Nephron progenitor cell (in vitro differentiated cells): ENCODE results near the gene NAV1.

Source experiments
- DNase-seq: peaks from one replicate; pipeline ENCODE4 v3.0.0; 2021
- H3K27ac Mint-ChIP-seq: 2 replicates; pipeline ENCODE4 v1.8.0; 2021; ENCODE audit warnings: mild to moderate bottlenecking, moderate library complexity, mixed read lengths
- H3K27me3 Mint-ChIP-seq: 2 replicates; pipeline ENCODE4 v1.8.0; 2021; ENCODE audit warnings: mild to moderate bottlenecking, low read depth, mixed read lengths; ENCODE audit not compliant: poor library complexity
- H3K36me3 Mint-ChIP-seq: 2 replicates; pipeline ENCODE4 v1.8.0; 2021; ENCODE audit warnings: low read depth, mixed read lengths
- H3K4me1 Mint-ChIP-seq: 2 replicates; pipeline ENCODE4 v1.8.0; 2021; ENCODE audit warnings: mixed read lengths
- H3K4me3 Mint-ChIP-seq: 2 replicates; pipeline ENCODE4 v1.8.0; 2021; ENCODE audit warnings: mild to moderate bottlenecking, moderate library complexity, mixed read lengths
- H3K9me3 Mint-ChIP-seq: 2 replicates; pipeline ENCODE4 v1.8.0; 2021; ENCODE audit warnings: mild to moderate bottlenecking, moderate library complexity, mixed read lengths
- CTCF ChIP-seq: fragments of 200-600 bp; sonication (generic); IDR thresholded peaks from 2 replicates; pipeline ENCODE4 v1.5.0; 2021; ENCODE audit warnings: antibody characterized with exemption

Gene NAV1

GRCh38 chr1:201533836-201534235 is 5.1 kb upstream of the NAV1 start:
- Mint-ChIP-seq H3K27me3 (peaks cover 60% of the 10 kb centered on the region), H3K4me3 (no peak overlapping the region), H3K9me3 (no peaks in the 10 kb centered on the region), H3K36me3 (no peaks in the 10 kb centered on the region), H3K27ac (no peak overlapping the region), H3K4me1 (peaks cover 48% of the 10 kb centered on the region)
- TF ChIP-seq CTCF: no peak
- DNase-seq: no peak

DNA sequence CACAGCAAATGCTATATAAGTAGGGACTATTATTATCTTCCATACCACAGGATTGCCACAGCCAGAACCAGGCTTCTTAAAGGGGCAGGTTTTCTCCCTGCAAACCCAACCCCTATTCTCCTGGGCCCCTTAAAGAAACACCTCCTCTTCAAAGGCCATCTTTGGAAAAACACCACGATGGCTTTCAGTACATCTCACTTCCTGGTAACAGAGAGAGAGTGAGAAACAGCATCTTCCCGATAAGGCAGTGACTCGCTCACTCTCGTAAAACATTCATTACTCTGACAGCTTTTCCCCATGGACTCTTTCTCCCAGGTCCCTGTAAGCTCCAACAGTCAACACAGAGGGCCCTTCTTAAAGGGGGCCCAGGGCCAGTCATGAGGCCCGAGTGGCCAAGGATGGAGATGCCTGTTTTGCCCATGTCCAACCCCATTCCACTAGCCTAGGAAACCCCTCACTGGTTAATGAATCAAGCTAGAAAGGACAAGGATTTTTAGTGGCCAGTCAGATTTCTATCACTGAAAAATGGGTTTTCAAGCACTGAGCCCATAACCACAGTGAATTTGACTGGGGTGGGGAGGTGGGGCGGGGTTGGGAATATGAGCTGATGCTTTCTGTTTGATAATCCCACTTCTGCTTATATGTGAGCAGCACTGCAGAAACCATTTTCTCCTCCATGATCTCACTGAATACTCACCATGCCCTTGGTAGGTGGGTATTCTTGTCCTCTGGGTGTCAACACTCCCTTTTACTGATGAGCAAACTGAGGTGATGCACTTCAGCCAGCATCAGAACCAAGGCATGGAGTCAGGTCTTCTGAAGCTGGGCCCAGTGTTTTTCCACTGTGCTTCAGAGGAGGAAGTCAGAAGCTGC is 3.6 kb upstream of the NAV1 start:
- TF ChIP-seq CTCF: no peak
- H3K9me3 Mint-ChIP-seq: no peaks in the 10 kb centered on the region
- H3K4me3 Mint-ChIP-seq: no peak overlapping the region
- peaks cover 58% of the 10 kb centered on the region for H3K4me1 Mint-ChIP-seq
- DNase-seq: no peak
- H3K27ac Mint-ChIP-seq: no peak overlapping the region
- no peaks in the 10 kb centered on the region for H3K36me3 Mint-ChIP-seq
- H3K27me3 Mint-ChIP-seq: peaks cover 71% of the 10 kb centered on the region

- Mint-ChIP-seq H3K9me3 (no peaks in the 10 kb centered on the region), H3K27me3 (peaks cover 76% of the 10 kb centered on the region), H3K36me3 (no peaks in the 10 kb centered on the region), H3K4me1 (peaks cover 59% of the 10 kb centered on the region), H3K4me3 (no peak overlapping the region), H3K27ac (no peak overlapping the region)
- TF ChIP-seq CTCF: no peak
- no peak for DNase-seq
These were observed 3.0 kb upstream of the NAV1 start for GRCh38 chr1:201535919-201536245.

GRCh38 chr1:201536558-201536957 is 2.4 kb upstream of the NAV1 start:
- DNase-seq: no peak
- Mint-ChIP-seq H3K4me3 (no peak overlapping the region), H3K9me3 (no peaks in the 10 kb centered on the region), H3K36me3 (no peaks in the 10 kb centered on the region), H3K4me1 (peaks cover 56% of the 10 kb centered on the region), H3K27me3 (peaks cover 81% of the 10 kb centered on the region), H3K27ac (no peak overlapping the region)
- TF ChIP-seq CTCF: no peak

DNA sequence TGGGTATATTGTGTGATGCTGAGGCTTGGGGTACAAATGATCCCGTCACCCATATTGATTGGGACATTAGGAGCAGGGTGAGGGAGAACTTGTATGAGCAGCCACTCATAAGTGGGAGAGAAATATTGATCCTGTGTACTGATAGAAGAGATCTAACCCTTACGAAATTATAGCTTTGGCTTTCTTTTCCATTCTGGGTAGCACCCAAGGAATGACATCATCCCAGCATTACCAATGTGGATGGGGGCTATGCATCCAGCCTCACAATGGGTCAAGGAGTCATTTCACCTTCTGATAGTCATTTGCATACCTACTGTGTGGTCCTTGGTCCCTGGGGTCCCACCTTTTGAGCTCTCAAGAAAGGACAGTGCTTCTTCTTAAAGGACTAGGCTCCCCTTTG is 1.9 kb upstream of the NAV1 start:
- no peak for DNase-seq
- no peaks in the 10 kb centered on the region for H3K36me3 Mint-ChIP-seq
- peaks cover 85% of the 10 kb centered on the region for H3K27me3 Mint-ChIP-seq
- H3K4me1 Mint-ChIP-seq: peaks cover 52% of the 10 kb centered on the region
- H3K4me3 Mint-ChIP-seq: no peak overlapping the region
- no peaks in the 10 kb centered on the region for H3K9me3 Mint-ChIP-seq
- TF ChIP-seq CTCF: no peak
- no peak overlapping the region for H3K27ac Mint-ChIP-seq

GRCh38 chr1:201537467-201537866 is 1.5 kb upstream of the NAV1 start:
- H3K9me3 Mint-ChIP-seq: no peaks in the 10 kb centered on the region
- no peak overlapping the region for H3K27ac Mint-ChIP-seq

More at GRCh38 chr1:201537467-201537866, 1.5 kb upstream of the NAV1 start:
- no peak for DNase-seq
- H3K4me1 Mint-ChIP-seq: peaks cover 48% of the 10 kb centered on the region
- no peak overlapping the region for H3K4me3 Mint-ChIP-seq
- H3K36me3 Mint-ChIP-seq: no peaks in the 10 kb centered on the region
- H3K27me3 Mint-ChIP-seq: peaks cover 90% of the 10 kb centered on the region
- no peak for TF ChIP-seq CTCF
